ENCODE measurements around the gene FAM111A. TPM values are rescaled to one million over a fixed set of nuclear protein-coding genes. Genes with fewer than 3 reads are reported as not detected.
A peak's percentile ranks its signal among the peaks of the same experiment; 100 is the strongest.

Gene FAM111A
- total and polyA plus RNA-seq, 9 of the 15 experiments (the other 6 are each of a cell fraction or from before 2014, with no cell fraction given), result 14.8 to 30.6 (median 20.1) TPM

DNA sequence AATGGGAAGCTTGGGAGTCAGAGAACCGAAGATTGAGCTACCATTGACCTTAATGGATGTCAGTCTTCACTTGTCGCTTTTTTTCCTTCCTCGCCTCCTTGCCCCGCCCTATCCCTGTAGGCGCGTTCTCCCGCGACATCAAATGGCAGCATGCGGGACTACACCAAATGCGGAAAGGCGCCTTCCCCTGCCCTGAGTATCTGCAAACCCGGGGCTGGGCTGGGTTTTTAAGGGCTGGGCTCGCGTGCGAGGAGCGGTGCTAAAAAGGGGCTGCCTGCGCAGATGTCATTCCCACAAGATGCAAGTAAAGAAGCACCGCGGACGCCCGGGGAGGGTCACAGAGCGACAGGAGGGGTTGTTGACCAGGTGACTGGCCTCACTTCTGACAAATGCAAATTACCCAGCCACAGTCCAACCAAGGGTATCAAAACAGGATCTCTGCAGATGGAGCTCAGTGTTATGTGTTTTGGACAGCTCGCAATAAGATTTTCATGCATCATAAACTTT is 40.3 kb upstream of the FAM111A start (continued):
- TF ChIP-seq, protein P1, sequence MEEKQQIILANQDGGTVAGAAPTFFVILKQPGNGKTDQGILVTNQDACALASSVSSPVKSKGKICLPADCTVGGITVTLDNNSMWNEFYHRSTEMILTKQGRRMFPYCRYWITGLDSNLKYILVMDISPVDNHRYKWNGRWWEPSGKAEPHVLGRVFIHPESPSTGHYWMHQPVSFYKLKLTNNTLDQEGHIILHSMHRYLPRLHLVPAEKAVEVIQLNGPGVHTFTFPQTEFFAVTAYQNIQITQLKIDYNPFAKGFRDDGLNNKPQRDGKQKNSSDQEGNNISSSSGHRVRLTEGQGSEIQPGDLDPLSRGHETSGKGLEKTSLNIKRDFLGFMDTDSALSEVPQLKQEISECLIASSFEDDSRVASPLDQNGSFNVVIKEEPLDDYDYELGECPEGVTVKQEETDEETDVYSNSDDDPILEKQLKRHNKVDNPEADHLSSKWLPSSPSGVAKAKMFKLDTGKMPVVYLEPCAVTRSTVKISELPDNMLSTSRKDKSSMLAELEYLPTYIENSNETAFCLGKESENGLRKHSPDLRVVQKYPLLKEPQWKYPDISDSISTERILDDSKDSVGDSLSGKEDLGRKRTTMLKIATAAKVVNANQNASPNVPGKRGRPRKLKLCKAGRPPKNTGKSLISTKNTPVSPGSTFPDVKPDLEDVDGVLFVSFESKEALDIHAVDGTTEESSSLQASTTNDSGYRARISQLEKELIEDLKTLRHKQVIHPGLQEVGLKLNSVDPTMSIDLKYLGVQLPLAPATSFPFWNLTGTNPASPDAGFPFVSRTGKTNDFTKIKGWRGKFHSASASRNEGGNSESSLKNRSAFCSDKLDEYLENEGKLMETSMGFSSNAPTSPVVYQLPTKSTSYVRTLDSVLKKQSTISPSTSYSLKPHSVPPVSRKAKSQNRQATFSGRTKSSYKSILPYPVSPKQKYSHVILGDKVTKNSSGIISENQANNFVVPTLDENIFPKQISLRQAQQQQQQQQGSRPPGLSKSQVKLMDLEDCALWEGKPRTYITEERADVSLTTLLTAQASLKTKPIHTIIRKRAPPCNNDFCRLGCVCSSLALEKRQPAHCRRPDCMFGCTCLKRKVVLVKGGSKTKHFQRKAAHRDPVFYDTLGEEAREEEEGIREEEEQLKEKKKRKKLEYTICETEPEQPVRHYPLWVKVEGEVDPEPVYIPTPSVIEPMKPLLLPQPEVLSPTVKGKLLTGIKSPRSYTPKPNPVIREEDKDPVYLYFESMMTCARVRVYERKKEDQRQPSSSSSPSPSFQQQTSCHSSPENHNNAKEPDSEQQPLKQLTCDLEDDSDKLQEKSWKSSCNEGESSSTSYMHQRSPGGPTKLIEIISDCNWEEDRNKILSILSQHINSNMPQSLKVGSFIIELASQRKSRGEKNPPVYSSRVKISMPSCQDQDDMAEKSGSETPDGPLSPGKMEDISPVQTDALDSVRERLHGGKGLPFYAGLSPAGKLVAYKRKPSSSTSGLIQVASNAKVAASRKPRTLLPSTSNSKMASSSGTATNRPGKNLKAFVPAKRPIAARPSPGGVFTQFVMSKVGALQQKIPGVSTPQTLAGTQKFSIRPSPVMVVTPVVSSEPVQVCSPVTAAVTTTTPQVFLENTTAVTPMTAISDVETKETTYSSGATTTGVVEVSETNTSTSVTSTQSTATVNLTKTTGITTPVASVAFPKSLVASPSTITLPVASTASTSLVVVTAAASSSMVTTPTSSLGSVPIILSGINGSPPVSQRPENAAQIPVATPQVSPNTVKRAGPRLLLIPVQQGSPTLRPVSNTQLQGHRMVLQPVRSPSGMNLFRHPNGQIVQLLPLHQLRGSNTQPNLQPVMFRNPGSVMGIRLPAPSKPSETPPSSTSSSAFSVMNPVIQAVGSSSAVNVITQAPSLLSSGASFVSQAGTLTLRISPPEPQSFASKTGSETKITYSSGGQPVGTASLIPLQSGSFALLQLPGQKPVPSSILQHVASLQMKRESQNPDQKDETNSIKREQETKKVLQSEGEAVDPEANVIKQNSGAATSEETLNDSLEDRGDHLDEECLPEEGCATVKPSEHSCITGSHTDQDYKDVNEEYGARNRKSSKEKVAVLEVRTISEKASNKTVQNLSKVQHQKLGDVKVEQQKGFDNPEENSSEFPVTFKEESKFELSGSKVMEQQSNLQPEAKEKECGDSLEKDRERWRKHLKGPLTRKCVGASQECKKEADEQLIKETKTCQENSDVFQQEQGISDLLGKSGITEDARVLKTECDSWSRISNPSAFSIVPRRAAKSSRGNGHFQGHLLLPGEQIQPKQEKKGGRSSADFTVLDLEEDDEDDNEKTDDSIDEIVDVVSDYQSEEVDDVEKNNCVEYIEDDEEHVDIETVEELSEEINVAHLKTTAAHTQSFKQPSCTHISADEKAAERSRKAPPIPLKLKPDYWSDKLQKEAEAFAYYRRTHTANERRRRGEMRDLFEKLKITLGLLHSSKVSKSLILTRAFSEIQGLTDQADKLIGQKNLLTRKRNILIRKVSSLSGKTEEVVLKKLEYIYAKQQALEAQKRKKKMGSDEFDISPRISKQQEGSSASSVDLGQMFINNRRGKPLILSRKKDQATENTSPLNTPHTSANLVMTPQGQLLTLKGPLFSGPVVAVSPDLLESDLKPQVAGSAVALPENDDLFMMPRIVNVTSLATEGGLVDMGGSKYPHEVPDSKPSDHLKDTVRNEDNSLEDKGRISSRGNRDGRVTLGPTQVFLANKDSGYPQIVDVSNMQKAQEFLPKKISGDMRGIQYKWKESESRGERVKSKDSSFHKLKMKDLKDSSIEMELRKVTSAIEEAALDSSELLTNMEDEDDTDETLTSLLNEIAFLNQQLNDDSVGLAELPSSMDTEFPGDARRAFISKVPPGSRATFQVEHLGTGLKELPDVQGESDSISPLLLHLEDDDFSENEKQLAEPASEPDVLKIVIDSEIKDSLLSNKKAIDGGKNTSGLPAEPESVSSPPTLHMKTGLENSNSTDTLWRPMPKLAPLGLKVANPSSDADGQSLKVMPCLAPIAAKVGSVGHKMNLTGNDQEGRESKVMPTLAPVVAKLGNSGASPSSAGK (IDR thresholded peaks at IDR 0.05), result 0 out of 2 replicates have a peak, but pooled peaks have one; percentile 30
- TF ChIP-seq ZNF57 (CRISPR knock-in tag; IDR thresholded peaks at IDR 0.05) (no peak), LCOR (CRISPR knock-in tag; IDR thresholded peaks at IDR 0.05) (no peak), CTBP1 (IDR thresholded peaks at IDR 0.05; ENCODE audit: borderline replicate concordance) (no peak), PKNOX1 (IDR thresholded peaks at IDR 0.05) (peak; percentile 69), POLR2H (tag; IDR thresholded peaks at IDR 0.05; ENCODE audit: low read depth) (no peak), TCF3 (CRISPR knock-in tag; IDR thresholded peaks at IDR 0.05) (no peak)
